NB4 (cell line): ENCODE data around the gene MKLN1.

Source experiments
- CTCF ChIP-seq: IDR thresholded peaks from one replicate; pipeline ENCODE4 v1.5.1; 2012; ENCODE audit warnings: low read depth, low read length
- MAX ChIP-seq: IDR thresholded peaks from 2 replicates; pipeline ENCODE4 v1.6.1; 2011; ENCODE audit warnings: low read depth, low read length
- POLR2A ChIP-seq: IDR thresholded peaks from 2 replicates; pipeline ENCODE4 v1.6.1; 2011; ENCODE audit warnings: mild to moderate bottlenecking; ENCODE audit not compliant: insufficient read length; ENCODE audit errors: extremely low read depth

GRCh38 chr7:131489881-131490280, 162.2 kb downstream of the MKLN1 start:
- TF ChIP-seq POLR2A, result no peak
- no peak for TF ChIP-seq CTCF
- no peak for TF ChIP-seq MAX
